PFSK-1 (cell line): ENCODE results near the gene LRRC42.

Source experiments
- FOXP2 ChIP-seq: optimal IDR thresholded peaks from 2 replicates; pipeline ENCODE3; 2011; ENCODE audit warnings: borderline replicate concordance, control low read depth, inconsistent platforms; ENCODE audit not compliant: insufficient read depth; ENCODE audit errors: extremely low read length, extremely low read depth
- POLR2AphosphoS5 ChIP-seq: IDR thresholded peaks from 2 replicates; pipeline ENCODE4 v1.6.1; 2012; ENCODE audit warnings: low read depth, mild to moderate bottlenecking, control low read depth, low read length, moderate library complexity
- SIN3A ChIP-seq: IDR thresholded peaks from 2 replicates; pipeline ENCODE4 v1.6.1; 2012; ENCODE audit warnings: mild to moderate bottlenecking, low read length, moderate library complexity, borderline replicate concordance; ENCODE audit not compliant: insufficient read depth
- TAF1 ChIP-seq: IDR thresholded peaks from 2 replicates; pipeline ENCODE4 v1.6.1; 2012; ENCODE audit warnings: low read length, control low read depth, borderline replicate concordance; ENCODE audit not compliant: insufficient read depth
- TF ChIP-seq, protein P1 (sequence below), 2 experiments: IDR thresholded peaks; 2 replicates each; pipeline versions ENCODE4 v1.6.1 to v1.8.0; 2011 to 2012; ENCODE audit warnings: low read depth in 2 of 2, low read length in 2 of 2, control low read depth in 1 of 2, inconsistent platforms in 1 of 2, mild to moderate bottlenecking in 1 of 2, moderate library complexity in 1 of 2; ENCODE audit not compliant: insufficient read depth in 1 of 2

LRRC42 gene

DNA sequence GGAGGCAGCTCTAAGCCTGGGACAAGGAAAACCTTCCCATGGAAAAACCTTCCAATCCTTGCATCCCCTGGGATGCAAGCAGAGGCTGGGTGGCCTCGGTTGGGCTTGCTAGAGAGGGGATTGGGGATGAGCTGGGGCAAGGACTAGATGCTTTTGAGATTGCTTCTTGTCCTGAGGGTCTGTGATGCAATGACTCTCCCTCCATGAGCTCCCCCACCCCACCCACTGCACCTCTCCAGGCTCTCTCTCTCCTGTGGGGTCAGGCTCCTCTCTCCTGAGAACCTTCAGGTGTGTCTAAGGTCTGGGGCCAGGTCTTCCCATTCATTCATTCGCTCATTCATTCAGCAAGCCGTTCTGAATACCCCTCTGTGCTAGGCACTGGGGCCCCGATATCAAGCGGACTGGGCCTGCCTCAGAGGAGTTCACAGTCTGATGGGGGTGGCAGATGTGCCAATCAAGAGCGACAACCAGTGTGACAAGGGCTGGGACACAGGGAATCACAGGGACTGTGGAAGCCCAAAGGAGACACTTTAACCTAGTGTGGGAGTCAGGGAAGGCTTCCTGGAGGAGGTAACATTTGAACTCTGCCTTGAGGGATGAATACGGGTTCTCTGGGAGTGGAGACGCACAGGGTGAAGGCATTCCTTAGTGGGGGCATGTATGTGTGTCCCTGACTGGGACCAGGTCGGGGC lies 65.3 kb downstream of the LRRC42 start:
- no peak for TF ChIP-seq FOXP2
- TF ChIP-seq, protein P1, sequence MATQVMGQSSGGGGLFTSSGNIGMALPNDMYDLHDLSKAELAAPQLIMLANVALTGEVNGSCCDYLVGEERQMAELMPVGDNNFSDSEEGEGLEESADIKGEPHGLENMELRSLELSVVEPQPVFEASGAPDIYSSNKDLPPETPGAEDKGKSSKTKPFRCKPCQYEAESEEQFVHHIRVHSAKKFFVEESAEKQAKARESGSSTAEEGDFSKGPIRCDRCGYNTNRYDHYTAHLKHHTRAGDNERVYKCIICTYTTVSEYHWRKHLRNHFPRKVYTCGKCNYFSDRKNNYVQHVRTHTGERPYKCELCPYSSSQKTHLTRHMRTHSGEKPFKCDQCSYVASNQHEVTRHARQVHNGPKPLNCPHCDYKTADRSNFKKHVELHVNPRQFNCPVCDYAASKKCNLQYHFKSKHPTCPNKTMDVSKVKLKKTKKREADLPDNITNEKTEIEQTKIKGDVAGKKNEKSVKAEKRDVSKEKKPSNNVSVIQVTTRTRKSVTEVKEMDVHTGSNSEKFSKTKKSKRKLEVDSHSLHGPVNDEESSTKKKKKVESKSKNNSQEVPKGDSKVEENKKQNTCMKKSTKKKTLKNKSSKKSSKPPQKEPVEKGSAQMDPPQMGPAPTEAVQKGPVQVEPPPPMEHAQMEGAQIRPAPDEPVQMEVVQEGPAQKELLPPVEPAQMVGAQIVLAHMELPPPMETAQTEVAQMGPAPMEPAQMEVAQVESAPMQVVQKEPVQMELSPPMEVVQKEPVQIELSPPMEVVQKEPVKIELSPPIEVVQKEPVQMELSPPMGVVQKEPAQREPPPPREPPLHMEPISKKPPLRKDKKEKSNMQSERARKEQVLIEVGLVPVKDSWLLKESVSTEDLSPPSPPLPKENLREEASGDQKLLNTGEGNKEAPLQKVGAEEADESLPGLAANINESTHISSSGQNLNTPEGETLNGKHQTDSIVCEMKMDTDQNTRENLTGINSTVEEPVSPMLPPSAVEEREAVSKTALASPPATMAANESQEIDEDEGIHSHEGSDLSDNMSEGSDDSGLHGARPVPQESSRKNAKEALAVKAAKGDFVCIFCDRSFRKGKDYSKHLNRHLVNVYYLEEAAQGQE (IDR thresholded peaks at IDR 0.05; ENCODE audit: insufficient read depth in 1 of 2, low read depth in 2 of 2, low read length in 2 of 2): no peak
- no peak for TF ChIP-seq SIN3A
- TF ChIP-seq TAF1: no peak
- no peak for TF ChIP-seq POLR2AphosphoS5

DNA sequence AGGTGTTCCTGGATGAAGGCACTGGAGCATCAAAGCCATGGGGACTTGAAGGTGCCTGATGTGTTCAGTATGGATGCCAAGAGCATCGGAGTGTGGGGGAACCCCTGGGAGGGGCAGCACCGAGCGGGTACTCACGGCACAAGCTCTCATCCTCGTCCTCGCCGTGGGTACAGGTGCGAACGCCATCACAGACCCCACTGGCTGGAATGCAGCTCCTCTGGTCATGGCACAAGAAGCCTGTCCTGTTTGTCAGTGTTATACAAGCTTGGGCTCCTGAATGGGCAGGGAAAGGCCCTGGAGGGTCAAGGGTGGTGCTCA lies 65.8 kb downstream of the LRRC42 start:
- TF ChIP-seq FOXP2 (no peak), POLR2AphosphoS5 (no peak), TAF1 (no peak), SIN3A (no peak)
- TF ChIP-seq, protein P1 (IDR thresholded peaks at IDR 0.05; ENCODE audit: insufficient read depth in 1 of 2, low read depth in 2 of 2, low read length in 2 of 2): no peak

- no peak for TF ChIP-seq SIN3A
- no peak for TF ChIP-seq FOXP2
- no peak for TF ChIP-seq TAF1
- TF ChIP-seq, protein P1 (IDR thresholded peaks at IDR 0.05; ENCODE audit: insufficient read depth in 1 of 2, low read depth in 2 of 2, low read length in 2 of 2): no peak
- TF ChIP-seq POLR2AphosphoS5: no peak
Observed at GRCh38 chr1:54012863-54013262, 66.7 kb downstream of the LRRC42 start.

DNA sequence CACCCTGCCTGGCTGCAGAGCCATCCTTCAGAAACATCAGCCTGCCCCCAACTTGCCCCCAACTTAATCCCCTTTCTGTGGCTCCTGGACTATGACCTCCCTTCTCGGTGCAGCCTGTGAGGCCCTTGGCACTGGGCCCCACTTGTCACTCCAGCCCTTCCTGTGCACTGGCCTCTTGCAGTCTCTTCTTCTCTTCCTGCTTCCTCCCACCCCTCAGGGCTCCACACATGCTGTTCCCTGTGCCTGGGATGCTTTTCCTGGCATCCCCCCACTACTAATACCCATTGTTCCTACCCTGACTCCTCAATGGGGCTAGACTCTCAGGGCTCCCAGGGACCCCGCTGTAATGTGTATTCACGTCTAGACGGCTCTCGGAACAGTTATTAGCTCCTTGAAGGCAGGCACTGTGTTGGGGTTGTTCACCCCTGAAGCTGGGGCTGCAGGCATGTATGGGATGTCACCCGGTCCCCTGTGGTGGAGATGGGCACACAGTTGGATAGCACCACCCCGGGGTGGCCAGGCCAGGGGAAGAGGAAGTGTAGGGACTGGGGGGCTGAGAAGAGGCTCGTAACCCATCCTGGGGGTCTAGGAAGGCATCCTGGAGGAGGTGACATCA lies 67.4 kb downstream of the LRRC42 start:
- TF ChIP-seq POLR2AphosphoS5: no peak
- TF ChIP-seq FOXP2: no peak
- TF ChIP-seq TAF1: no peak
- no peak for TF ChIP-seq SIN3A
- TF ChIP-seq, protein P1 (IDR thresholded peaks at IDR 0.05; ENCODE audit: insufficient read depth in 1 of 2, low read depth in 2 of 2, low read length in 2 of 2): no peak
